GM12865 (cell line): Measurements from ENCODE around the gene TCF4.

Experiments used
- DNase-seq: peaks from one replicate; pipeline ENCODE4 v3.0.0; 2010; ENCODE audit warnings: low read depth
- H3K4me3 ChIP-seq: 2 replicates; pipeline ENCODE4 v1.5.1; 2011; ENCODE audit warnings: mild to moderate bottlenecking, low read depth, low read length, control low read depth
- TF ChIP-seq, protein P1 (sequence below): IDR thresholded peaks from 2 replicates; pipeline ENCODE4 v1.5.1; 2011; ENCODE audit warnings: low read length, control low read depth, low read depth, inconsistent platforms; ENCODE audit not compliant: insufficient read depth; ENCODE audit errors: missing control alignments

The TCF4 gene

GRCh38 chr18:55557211-55557610 is 30.8 kb downstream of the TCF4 start:
- TF ChIP-seq, protein P1, sequence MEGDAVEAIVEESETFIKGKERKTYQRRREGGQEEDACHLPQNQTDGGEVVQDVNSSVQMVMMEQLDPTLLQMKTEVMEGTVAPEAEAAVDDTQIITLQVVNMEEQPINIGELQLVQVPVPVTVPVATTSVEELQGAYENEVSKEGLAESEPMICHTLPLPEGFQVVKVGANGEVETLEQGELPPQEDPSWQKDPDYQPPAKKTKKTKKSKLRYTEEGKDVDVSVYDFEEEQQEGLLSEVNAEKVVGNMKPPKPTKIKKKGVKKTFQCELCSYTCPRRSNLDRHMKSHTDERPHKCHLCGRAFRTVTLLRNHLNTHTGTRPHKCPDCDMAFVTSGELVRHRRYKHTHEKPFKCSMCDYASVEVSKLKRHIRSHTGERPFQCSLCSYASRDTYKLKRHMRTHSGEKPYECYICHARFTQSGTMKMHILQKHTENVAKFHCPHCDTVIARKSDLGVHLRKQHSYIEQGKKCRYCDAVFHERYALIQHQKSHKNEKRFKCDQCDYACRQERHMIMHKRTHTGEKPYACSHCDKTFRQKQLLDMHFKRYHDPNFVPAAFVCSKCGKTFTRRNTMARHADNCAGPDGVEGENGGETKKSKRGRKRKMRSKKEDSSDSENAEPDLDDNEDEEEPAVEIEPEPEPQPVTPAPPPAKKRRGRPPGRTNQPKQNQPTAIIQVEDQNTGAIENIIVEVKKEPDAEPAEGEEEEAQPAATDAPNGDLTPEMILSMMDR: no peak
- no peak for DNase-seq
- no peak overlapping the region for H3K4me3 ChIP-seq

GRCh38 chr18:55555395-55556027 is 32.5 kb downstream of the TCF4 start:
- TF ChIP-seq, protein P1: no peak
- no peak for DNase-seq

DNA sequence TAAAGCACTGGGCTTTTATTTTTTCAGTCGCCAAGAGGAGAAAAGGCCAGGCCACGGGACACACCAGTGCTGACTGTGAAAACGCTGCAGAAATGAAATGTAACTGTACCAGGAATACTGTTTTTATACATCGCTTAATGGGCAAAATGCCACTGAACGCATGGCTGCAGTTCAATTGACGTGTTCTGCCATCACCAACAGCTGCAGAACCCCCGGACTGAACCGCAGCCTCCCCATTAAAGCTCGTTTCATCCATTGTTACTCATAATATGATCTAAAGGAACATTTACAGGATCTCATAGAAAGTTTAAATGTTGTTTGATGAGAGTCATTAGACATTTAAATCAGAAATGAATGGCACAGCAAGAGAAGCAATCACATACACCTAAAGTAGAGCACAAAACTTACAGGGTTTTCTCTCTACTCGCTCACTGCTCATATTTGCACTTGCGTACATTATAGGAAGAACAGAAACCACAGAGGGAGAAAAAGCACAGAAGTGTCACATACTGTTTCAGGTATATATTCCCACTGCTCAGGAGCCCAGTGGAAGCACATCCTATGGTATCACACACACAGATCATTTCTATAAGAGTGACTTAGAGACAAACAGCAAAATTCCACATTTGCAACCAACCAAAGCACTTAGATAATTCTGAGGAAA is 35.3 kb downstream of the TCF4 start:
- TF ChIP-seq, protein P1: no peak
- no peak for DNase-seq
- H3K4me3 ChIP-seq: no peak overlapping the region

More at GRCh38 chr18:55555395-55556027, 32.5 kb downstream of the TCF4 start:
- H3K4me3 ChIP-seq: no peak overlapping the region

DNA sequence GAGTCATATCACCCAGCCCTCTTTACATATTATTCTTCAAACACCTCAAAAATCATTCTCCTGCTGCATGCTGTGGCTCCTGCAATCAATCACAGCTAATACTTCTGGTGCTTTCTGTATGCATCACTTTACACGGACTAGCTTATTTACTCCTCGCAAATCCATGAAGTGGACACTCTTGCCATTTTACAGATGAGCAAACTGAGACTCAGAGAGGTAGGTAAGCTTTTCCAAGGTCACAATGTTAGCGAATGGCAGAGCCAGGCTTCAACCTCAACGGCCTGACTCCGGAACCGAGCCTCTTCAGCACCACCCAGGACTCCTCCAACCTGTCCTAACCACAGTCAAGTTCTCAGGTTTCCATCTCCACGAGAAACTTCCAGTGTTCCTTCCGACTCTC is 36.8 kb downstream of the TCF4 start:
- no peak for DNase-seq
- TF ChIP-seq, protein P1: no peak
- H3K4me3 ChIP-seq: no peak overlapping the region

DNA sequence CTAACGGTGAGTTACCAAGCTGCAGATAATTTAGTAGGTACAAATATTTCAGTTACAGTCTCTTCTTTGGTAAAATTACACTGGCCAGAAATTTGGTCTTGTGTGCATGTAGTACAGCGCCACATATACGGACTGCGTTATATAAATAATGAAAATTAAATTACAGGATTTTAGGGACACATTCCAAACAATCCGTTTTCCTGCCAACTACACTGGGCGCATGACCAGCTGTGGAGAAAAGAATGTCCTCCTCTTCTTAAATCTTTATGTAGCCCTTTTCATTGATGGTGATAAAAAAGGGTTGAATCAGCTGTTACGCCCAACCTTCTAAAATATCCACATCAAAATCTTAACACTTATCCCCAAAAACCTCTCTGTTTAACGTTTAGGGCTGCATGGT is 37.5 kb downstream of the TCF4 start:
- no peak for DNase-seq
- TF ChIP-seq, protein P1: no peak
- no peak overlapping the region for H3K4me3 ChIP-seq

DNA sequence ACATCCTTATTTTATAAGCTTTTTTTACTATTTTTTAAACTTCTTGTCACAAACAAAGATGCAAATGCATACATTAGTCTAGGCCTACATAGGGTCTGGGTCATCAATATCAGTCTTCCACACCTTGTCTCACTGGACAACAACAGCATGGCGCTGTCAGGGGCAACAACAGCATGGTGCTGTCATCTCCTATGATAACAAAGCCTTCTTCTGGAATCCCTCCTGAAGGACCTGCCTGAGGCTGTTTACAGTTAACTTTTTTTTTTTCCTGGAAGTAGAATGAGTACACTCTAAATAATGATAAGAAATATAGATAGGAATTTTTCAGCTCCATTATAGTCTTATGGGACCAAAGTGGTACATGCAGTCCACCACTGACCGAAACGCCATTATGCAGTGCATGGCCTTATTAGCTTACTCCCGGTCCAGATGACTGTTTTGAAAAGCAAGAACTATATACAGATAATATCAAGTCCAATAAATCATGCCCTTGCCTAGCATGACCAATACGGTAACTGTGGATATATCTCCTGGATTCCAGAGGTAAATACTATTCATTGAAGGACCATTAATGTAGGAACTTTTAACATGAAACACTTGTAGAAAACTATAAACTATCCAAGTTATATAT is 38.4 kb downstream of the TCF4 start:
- no peak for DNase-seq
- TF ChIP-seq, protein P1: no peak

More for the DNA sequence above, 38.4 kb downstream of the TCF4 start:
- H3K4me3 ChIP-seq: no peak overlapping the region
